Activated CD8-positive, alpha-beta memory T cell treated with anti-CD3 and anti-CD28 coated beads for 36 hours (primary cell): ENCODE measurements around the gene ATXN10. TPM values are rescaled to one million over a fixed set of nuclear protein-coding genes. Genes with fewer than 3 reads are reported as not detected.

ENCODE experiments used
- CTCF ChIA-PET: fragments of 350-600 bp; sonication (Branson Sonifier 250); formaldehyde crosslinking; loops from one replicate; lab custom pipeline; 2021; ENCODE audit warnings: antibody characterized with exemption; lab: Charles Lee
- POLR2A ChIA-PET: fragments of 350-600 bp; sonication (Branson Sonifier 250); formaldehyde crosslinking; loops from one replicate; lab custom pipeline; 2021; ENCODE audit warnings: antibody characterized with exemption; lab: Charles Lee
- total RNA-seq, 2 experiments: library from RNA; stranded (reverse); gene quantifications; one replicate each; pipeline ENCODE4 v1.2.3, GENCODE V29; 2021

ATXN10 gene
- total RNA-seq, 2 experiments from 2014 or later, result 105 to 120 TPM

- POLR2A ChIA-PET, result no interaction called here
- CTCF ChIA-PET, result interaction anchor here (0.9 kb wide), 1 partner anchor 32 kb away, joined by 4 read pairs; no protein-coding TSS in a partner anchor
Observed at GRCh38 chr22:45832959-45833580, 161.4 kb downstream of the ATXN10 start.

GRCh38 chr22:45833613-45834012 lies 162.0 kb downstream of the ATXN10 start:
- POLR2A ChIA-PET, result no interaction called here
- CTCF ChIA-PET, result interaction anchor here (0.9 kb wide), 1 partner anchor 31 kb away, joined by 4 read pairs; no protein-coding TSS in a partner anchor

- POLR2A ChIA-PET, result no interaction called here
- CTCF ChIA-PET, result interaction anchor here (0.9 kb wide), 1 partner anchor 31 kb away, joined by 4 read pairs; no protein-coding TSS in a partner anchor
Observed at GRCh38 chr22:45834241-45834640, 162.6 kb downstream of the ATXN10 start.

GRCh38 chr22:45834795-45835194 lies 163.2 kb downstream of the ATXN10 start:
- ChIA-PET POLR2A (no interaction called here), CTCF (no interaction called here)

DNA sequence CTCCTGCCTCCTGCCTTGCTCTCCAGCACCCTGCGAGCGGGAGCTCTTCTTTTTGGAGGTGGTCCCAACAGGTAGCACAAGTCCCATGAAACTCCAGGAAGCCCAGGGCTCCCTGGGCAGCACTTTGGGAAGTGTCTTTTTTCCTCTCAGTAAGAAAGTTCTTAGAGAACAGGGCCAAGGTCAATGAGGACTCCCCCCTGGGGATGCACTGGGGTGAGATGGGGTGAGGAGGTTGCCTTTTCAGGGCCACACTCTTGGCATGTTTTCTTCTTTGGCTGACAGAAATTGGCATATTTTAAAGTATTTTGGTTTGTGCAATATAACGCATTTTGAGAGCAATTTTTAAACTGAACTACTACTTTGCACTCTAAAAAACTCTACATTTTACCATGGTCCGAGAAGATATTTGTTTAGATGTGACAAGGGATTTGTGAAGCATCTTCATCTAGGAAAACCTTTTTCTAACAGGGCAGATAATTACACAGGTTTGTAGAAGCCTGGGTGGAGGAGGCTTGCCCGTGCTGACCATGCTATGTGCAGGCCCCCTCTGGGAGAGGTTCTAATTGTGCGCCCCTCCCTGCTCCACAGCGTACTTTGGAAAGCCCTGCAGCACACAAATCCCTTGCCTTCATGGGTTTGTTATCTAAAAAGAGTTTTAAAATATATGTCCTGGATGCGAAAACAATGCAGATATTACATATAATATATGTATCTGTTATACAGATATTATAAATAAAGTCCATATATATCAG lies 165.0 kb downstream of the ATXN10 start:
- POLR2A ChIA-PET, result no interaction called here
- CTCF ChIA-PET, result no interaction called here

GRCh38 chr22:45837508-45837907 lies 165.9 kb downstream of the ATXN10 start:
- CTCF ChIA-PET, result no interaction called here
- POLR2A ChIA-PET, result no interaction called here

- POLR2A ChIA-PET, result no interaction called here
- CTCF ChIA-PET, result no interaction called here
Observed at GRCh38 chr22:45838305-45838887, 166.8 kb downstream of the ATXN10 start.

GRCh38 chr22:45840483-45840882 lies 168.8 kb downstream of the ATXN10 start:
- POLR2A ChIA-PET, result no interaction called here
- CTCF ChIA-PET, result interaction anchor here (1.2 kb wide), 1 partner anchor 23 kb away, joined by 3 read pairs; no protein-coding TSS in a partner anchor

DNA sequence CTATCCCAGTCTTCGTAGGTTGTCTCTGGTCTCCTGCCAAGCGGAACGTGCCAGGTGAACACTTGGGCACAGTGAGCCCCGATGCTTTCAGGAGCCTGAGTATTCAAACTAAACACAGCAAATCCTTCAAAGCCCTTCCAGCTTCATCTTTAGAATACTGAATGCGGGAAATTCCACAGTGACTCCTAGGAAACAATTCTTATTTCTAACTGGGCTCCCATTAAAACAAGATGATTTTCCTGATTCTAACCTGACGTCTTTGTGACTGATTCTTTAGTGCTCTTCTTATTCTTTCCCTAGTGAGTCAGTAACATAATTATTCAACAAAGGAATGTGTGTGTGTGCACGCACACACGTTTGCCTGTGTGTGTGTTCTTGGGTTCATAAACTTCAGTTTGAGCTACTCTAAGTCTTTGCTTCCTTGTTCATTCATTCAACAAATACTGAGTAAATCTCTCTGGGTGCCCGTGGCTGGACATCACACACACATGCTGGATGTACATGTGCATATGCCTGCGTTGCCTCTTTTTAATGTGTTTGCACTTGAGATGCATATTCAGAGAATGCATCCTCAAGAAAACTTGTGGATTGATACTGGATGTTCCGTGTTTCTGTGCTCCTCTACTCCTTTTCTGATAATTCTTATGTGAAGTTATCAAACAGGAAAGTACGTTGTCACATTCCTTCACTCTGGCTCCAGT lies 170.8 kb downstream of the ATXN10 start:
- POLR2A ChIA-PET, result no interaction called here
- CTCF ChIA-PET, result no interaction called here

DNA sequence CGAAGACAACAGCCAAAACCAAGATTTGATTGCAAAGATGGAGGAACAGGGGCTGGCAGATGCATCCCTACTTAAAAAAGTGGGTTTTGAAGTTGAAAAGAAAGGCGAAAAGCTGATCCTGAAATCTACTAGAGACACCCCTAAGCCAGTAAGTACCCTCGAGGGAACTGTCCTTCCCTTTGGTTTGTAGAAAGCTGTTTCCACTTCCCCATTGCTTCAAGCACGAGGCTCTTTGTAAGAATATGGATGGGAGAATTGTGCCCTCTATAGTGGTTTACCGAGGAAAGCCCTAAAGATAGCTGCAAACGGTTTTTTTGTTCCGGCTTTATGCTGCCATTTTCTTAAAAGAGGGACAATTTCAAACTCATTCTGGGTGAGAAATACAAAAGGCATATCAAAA lies 171.4 kb downstream of the ATXN10 start:
- ChIA-PET CTCF (no interaction called here), POLR2A (no interaction called here)

- ChIA-PET CTCF (no interaction called here), POLR2A (no interaction called here)
Observed at GRCh38 chr22:45843986-45844385, 172.4 kb downstream of the ATXN10 start.

- CTCF ChIA-PET, result no interaction called here
- POLR2A ChIA-PET, result no interaction called here
Observed at GRCh38 chr22:45845076-45845487, 173.4 kb downstream of the ATXN10 start.

DNA sequence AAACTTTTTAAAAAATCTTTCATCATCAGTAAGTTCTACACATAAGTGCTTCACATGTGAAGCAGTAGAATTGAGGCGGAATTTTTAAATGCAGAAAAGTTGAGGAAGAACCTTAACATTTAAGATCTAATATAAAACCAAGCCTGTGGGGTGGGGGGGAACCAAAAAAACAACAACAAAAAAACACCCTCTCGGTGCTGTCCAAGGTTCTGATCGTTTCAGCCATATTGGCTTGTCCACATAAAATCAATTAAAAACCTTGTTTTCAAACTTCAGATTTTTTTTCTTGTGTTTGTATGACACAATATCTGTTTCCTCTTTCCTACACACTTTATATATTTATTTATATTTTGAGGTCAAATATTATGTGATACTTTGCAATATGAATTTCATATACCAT lies 175.3 kb downstream of the ATXN10 start:
- ChIA-PET CTCF (no interaction called here), POLR2A (no interaction called here)

DNA sequence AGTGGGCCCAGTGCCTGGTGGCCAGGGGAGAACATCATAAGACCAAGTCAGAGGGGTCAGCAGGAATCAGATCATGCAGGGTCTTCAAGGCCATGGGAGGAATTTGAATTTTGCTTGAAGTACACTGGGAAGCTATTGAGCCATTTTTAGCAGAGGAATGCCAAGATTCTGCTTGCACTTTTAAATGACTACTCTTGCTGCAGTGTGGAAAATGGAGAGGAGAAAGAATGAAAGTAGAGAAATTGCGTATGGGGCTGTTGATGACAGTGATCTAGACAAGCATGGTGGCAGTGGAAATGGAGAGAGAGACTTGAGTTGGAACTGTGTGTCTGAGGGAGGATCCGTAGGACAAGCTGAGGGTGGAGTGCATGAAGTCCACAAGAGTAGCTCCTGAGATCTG lies 177.3 kb downstream of the ATXN10 start:
- ChIA-PET POLR2A (no interaction called here), CTCF (no interaction called here)

DNA sequence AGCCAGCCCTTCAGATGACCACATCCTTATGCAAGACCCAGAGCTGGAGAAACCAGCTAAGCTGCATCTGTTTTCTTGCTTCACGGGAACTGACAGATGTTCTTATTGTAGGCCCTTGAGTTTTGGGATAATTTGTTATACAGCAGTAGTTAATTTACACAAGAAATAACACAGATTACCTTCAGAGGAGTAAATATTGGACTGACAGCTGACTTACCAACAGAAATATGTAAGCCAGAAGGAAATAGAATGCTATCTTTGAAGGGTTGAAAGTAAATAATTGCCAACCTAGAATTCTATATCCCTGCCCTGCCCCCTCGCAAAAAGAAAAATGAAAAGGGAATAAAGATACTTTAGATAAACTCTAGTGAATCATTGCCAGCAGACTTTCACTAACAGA lies 181.2 kb downstream of the ATXN10 start:
- ChIA-PET CTCF (interaction anchor here (1.7 kb wide), 1 partner anchor 25 kb away, joined by 3 read pairs; no protein-coding TSS in a partner anchor), POLR2A (no interaction called here)

- ChIA-PET POLR2A (no interaction called here), CTCF (no interaction called here)
Observed at GRCh38 chr22:45855961-45856360, 184.3 kb downstream of the ATXN10 start.

GRCh38 chr22:45857519-45857918 lies 185.9 kb downstream of the ATXN10 start:
- CTCF ChIA-PET, result no interaction called here
- POLR2A ChIA-PET, result no interaction called here

DNA sequence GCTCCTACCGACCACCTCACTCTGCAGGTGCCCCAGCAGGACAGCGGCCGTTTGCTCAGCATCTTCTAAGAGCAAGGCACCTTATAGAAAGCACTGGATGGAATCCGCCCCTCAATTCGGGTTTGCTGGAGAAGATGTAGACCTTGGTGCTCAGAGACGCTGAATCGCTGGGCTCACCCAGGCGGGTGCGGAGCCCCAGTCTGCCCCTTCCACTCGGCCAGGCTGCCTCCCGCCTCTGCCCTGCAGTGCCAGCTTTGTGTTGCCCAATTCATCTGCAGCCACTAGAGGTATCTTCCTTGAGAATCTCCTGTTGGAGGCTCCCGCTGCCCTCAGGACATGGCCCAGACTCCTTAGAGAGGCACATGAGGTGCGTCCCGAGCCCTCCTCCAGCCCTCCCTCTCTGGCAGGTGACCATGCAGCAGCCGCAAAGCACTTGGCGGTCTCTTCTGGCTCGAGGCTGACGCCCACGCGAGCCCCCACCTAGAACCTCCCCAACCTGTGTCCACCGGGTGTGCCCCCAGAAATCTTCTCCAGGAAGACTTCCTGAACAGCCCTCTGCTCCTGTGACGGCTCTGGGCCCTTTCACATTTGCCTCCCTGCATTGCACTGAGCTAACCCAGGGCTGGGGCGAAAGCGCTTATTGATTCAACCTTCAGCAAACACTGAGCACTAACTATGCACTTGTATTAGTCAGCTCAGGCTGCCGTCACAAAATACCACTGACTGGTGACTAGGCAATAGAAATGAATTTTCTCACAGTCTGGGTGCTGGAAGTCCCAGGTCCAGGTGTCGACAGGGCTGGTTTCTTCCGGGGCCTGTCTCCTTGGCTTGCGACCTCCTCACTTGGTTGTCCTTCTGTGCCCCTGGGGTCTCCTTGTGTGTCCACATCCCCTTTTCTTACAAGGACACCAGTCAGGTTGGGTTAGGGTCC lies 187.9 kb downstream of the ATXN10 start:
- CTCF ChIA-PET, result no interaction called here
- POLR2A ChIA-PET, result interaction anchor here (0.5 kb wide), 1 partner anchor 165 kb away, joined by 4 read pairs; no protein-coding TSS in a partner anchor

- POLR2A ChIA-PET, result interaction anchor here (0.5 kb wide), 1 partner anchor 166 kb away, joined by 4 read pairs; no protein-coding TSS in a partner anchor
- CTCF ChIA-PET, result no interaction called here
Observed at GRCh38 chr22:45860201-45860600, 188.6 kb downstream of the ATXN10 start.
